ENCODE data around the gene C4B.
"Not testable (repeated sequence)": the region's sequence is repeated elsewhere in the genome, so short reads cannot be mapped to it uniquely, and the experiment has no call there.

C4B gene

DNA sequence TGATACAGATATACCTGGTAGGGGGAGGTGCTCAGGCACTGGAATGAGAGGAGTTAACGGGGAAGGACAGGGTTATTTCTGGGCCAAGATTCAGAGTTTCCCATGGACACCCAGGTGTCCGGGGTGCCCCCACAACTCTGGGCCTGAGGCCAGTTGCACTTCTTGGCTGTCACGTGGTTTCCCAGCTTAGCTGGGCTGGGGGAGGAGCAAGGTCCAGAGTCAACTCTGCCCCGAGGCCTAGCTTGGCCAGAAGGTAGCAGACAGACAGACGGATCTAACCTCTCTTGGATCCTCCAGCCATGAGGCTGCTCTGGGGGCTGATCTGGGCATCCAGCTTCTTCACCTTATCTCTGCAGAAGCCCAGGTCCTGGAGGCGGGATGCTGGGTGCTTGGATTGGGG, at the start of gene C4B:
TSS of gene C4B (plus strand) at position 249 of the 400 bp plus-strand sequence. CDS start at position 300, 51 bp downstream.
- not testable (repeated sequence) for DNase-seq

DNA sequence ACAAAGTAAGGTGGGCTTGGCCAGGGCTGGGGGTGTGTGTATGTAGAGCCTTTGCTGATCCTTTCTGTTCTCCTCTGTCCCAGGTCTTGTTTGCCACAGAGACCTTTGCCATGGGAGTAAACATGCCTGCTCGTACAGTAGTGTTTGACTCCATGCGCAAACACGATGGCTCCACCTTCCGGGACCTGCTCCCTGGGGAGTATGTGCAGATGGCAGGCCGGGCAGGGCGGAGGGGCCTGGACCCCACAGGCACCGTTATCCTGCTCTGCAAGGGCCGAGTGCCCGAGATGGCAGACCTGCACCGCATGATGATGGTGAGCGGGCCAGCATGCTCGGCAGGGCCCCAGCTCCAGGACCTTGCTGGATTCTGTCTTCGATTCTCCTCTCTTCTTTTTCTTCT, 48.9 kb upstream of the C4B start:
- no peak for DNase-seq

DNA sequence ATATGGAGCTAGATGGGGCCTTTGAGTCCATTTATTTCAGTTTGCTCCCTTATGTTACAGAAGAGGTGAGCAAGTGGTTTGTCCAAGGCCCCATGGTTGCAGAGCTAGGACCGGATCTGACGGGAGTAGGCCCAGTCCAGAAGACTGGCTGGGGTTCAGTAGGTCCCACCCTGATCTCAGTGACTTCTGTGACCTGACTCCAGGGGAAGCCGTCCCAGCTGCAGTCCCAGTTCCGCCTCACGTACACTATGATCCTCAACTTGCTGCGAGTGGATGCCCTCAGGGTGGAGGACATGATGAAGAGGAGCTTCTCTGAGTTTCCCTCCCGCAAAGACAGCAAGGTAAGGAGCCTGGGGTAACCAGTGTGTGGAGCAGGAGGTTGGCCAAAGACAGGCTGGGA, 48.1 kb upstream of the C4B start:
- DNase-seq, result no peak

DNA sequence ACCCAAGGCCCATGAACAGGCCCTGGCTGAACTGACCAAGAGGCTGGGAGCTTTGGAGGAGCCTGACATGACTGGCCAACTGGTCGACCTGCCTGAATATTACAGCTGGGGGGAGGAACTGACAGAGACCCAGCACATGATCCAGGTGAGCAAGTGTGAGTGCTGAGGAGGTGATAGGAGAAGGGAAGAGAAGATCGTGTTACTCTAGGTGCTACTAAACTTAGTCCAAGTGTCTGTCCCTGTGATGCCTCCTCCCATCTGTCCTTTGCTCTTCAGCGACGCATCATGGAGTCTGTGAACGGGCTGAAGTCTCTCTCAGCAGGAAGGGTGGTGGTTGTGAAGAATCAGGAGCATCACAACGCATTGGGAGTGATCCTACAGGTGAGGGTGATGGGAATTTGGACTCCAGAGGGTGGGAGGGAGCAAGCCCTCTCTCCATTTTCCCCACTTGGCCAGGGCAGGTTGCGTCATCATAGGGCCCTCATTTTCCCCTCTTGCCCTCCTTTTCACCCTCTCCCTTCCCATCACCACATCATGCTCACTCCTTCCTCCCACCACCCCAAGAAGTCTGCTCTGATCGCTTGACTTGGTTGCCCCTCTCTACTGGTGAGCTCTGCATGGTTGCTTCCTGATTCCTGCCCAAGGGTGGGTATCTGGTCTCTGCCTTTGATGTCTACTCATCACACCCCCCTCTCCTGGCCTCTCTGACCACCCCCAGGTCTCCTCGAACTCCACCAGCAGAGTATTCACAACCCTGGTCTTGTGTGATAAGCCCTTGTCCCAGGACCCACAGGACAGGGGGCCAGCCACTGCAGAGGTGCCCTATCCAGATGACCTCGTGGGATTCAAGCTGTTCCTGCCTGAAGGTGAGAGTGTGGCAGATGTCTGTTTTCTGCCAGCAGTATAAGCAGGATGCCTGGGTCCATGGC, 47.3 kb upstream of the C4B start:
- DNase-seq, result no peak

DNA sequence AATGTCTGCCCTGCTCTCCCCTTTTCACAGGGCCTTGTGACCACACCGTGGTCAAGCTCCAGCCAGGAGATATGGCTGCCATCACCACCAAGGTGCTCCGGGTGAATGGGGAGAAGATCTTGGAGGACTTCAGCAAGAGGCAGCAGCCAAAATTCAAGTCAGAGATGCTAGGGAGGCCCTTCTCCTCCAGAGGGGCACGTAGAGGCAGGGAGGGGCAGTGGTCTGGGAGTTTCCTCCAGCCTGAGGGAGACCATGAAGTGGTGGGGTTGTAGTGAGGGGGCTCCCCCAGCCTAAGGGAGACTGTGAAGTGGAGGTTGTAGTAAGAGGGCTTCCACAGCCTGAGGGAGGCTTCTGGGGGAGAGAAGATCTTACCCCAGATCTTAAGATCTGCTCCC, 46.7 kb upstream of the C4B start:
- no peak for DNase-seq

DNA sequence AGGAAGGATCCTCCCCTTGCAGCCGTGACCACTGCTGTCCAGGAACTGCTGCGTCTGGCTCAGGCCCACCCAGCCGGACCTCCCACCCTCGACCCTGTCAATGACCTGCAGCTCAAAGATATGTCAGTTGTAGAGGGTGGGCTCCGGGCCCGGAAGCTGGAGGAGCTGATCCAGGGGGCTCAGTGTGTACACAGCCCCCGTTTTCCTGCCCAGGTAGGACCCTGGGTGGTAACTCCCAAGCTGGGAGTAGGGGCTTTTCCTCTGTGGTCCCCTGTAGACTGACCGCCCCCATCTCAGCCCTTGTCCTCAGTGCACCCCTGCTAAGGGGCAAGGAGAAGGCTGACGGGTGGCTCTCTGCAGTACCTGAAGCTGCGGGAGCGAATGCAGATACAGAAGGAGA, 46.3 kb upstream of the C4B start:
- DNase-seq, result no peak

DNA sequence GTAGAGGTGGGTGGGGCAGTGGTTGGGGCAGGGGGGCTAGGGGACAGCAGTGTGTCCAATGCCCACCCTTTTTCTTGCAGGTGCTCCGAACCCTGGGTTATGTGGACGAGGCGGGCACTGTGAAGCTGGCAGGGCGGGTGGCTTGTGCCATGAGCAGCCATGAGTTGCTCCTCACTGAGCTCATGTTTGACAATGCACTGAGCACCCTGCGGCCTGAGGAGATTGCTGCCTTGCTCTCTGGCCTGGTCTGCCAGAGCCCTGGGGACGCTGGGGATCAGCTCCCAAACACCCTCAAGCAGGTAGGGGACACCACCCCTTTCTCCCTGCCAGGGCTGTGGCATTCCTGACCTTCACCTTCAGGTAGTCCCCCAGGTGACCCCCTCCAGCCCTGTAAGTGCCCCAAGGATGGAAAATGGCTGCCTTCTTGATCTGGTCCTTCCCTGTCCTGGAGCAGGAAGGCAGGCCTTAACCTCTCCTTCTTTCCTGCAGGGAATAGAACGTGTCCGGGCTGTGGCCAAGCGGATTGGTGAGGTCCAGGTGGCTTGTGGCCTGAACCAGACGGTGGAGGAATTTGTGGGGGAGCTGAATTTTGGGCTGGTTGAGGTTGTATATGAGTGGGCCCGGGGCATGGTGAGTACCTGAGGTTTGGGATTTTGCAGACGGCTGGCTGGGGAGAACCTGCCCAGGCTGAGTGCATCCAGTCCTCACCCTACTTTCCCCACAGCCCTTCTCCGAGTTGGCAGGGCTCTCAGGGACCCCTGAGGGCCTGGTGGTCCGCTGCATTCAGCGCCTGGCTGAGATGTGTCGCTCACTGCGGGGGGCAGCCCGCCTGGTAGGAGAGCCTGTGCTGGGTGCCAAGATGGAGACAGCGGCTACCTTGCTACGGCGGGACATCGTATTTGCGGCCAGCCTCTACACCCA, 45.5 kb upstream of the C4B start:
- DNase-seq, result no peak

DNA sequence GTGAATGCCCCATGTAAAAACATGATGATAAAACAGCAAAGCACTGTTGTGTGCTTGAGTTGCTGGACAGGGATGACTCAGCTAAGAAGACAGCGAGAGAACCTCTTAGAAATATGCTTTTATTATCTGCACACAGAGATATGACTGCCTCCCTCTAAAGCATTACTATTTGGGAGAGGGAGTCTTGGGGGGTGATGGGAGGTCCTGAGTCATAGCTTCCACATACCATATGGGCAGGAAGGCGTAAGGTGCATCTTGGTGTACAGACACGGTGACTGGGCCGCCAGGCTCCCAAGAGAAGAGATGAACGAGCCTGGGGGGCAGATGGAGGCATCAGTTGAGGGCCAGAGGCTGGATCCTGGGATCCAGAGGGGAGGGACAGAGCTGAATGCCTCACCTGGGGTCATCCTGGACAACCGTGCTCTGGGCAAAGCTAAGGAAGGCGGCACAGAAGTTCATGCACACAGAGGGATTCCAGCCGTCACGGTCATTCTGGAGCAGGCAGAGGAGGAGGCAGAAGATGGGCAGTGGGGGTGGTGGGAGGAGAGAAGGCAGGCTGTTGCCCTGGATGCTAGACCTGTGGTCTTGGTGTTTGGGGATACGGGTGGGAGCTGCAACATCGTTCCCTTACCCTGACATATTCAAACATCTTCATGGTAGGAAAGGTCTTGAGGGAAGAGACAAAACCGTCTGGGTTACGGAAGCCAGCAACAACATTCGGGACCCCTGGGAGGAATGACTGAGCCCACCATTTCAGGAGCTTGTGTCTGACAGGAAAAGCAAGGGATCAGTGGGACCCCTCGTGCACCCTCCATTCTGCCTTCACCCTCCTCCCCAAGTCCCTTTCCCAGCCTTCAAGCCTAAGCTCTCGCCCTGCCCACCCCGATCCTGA, 44.6 kb upstream of the C4B start:
- no peak for DNase-seq

DNA sequence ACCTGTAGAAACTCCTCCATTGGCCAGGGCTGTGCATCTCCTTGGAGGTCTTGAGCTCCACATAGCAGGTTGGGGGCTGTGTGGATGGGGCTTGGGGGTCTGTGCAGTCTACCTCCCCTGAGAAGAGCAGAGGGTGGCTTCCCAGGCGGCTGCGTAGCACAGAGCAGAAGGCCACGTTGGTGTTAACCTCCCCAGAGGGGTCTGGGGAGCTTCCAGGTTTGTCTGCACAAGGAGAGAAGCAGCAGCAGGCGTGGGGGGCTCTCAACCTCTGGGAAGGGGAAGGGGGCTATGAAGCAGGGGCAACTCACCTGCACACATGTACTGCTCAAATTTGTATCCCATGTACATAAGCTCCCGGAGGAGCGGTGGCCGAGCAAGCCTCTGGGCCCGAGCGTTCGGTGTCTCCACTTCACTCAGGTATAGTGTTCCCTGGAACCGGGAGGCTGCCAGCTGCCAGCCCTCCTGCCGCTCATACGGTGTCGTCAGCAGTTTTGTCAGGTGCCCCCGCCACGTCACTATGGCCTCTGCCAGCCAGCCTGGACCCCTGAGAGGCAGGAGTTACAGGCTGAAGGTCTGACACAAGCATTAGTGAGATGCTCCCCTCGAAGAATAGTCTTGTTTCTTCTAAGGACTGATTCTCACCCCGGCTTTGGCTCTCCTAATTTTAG, 43.9 kb upstream of the C4B start:
- DNase-seq, result peak in 1 of 2 experiments; percentile 12

DNA sequence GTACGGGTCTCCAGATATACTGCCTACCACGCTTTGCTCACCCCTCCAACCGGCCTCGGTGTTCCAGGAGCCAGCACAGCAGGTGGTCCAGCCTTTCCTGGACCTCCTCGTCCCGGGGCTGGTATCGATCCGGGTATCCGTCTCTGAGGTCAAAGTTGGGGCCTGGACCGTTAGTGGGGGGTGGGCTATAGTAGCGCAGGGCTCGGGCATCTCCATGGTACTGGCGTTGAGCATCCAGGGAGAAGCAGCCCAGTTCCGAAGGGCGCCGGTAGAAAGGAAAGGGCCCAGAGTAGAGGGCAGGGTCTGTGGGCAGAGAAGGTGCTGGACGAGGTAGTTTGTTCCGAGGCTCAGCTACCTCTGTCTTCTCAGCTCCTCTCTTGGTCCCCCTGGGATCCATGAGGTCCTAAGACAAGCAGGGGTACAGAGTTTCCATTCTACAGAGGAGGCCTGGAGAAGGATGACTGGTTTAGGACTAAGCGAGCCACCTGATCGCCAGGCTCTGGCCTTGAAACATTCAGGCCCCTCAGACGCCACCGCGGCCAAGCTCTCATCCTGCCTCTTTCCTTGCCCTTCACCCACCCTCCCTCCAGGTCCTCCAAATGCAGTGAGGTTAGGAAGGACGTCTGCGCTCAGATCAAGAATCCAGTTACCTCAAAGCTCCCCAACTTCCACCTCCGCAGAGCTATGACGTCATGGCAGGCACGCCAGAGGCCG, 43.2 kb upstream of the C4B start:
- no peak for DNase-seq

DNA sequence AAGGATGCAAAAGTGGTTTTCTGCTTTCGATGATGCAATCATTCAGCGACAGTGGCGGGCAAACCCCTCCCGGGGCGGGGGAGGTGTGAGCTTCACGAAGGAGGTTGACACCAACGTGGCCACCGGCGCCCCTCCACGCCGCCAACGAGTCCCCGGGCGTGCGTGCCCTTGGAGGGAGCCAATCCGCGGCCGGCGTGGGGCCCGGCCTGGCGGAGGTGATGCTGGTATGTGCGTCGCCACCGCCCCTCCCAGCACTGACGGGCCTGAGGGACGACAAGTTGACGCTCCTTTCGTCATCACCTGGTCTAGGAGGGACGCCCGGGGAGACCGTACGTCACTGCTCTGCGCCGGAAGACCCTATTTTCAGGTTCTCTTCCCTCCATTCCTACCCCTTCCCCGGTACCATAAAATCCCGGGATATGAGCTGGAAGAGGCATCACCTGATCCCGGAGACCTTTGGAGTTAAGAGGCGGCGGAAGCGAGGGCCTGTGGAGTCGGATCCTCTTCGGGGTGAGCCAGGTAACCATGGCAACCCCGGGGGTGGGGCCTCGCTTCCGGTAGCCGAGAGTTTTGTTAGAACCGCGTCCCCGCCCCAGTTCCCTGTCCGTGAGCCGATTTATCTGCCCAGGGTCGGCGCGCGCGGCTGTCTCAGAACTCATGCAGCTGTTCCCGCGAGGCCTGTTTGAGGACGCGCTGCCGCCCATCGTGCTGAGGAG, 42.4 kb upstream of the C4B start, which contains the start of gene DXO:
TSS of gene DXO (minus strand) at position 146 of the 716 bp plus-strand sequence. CDS start 463 bp downstream, outside the sequence.
- DNase-seq, result peak; percentile 98 to 100

DNA sequence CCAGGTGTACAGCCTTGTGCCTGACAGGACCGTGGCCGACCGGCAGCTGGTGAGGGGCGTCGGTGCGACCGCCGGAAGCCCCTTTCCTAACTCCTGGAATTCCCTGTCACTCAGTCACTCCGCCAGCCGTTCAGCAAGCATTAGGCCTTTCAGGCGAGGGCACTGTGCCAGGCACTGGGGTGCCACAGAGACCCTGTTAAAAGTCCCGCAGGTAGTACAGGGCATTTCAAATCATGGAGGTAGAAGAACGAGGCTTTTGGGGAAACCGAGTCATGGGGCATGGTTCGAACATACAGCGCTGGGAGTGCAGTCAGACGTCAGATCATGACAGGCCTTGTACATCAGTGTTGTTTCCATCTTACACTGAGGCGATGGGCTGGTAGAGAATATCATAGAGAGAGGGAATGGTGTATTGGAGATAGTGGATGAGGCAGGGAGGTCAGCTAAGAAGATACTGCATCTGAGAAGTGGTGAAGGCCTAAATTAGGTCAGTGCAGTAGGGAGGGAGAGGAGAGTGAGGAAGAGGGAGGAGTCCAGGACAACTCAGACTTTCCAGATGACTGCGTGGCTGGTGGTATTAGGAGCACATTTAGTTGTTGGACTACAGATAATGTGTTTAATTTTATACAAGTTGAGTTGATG, 41.8 kb upstream of the C4B start:
- no peak for DNase-seq

DNA sequence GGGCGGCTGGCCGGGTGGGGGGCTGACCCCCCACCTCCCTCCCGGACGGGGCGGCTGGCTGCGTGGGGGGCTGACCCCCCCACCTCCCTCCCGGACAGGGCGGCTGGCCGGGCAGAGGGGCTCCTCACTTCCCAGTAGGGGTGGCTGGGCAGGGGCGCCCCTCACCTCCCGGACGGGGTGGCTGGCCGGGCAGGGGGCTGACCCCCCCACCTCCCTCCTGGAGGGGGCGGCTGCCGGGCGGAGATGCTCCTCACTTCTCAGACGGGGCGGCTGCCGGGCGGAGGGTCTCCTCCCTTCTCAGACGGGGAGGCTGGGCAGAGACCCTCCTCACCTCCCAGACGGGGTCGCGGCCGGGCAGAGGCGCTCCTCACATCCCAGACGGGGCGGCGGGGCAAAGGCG, 38.5 kb upstream of the C4B start:
- not testable (repeated sequence) for DNase-seq

DNA sequence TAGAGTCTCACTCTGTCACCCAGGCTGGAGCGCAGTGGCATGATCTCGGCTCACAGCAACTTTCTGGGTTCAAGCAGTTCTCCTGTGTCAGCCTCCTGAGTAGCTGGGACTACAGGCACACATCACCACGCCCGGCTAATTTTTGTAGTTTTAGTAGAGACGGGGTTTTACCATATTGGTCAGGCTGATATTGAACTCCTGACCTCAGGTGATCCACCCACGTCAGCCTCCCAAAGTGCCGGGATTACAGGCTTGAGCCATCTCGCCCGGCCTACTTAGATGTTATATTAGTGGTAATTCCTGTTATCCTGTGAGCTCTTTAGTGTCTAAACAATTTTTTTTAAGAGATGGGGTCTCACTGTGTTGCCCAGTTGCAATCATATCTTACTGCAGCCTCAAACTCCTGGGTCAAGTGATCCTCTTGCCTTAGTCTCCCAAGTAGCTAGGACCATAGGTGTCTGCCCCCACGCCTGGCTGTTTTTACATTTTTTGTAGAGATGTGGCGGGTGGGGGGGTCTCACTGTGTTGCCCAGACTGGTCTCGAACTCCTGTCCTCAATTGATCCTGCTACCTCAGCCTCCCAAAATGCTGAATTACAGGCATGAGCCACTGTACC, 36.7 kb upstream of the C4B start:
- DNase-seq, result no peak

DNA sequence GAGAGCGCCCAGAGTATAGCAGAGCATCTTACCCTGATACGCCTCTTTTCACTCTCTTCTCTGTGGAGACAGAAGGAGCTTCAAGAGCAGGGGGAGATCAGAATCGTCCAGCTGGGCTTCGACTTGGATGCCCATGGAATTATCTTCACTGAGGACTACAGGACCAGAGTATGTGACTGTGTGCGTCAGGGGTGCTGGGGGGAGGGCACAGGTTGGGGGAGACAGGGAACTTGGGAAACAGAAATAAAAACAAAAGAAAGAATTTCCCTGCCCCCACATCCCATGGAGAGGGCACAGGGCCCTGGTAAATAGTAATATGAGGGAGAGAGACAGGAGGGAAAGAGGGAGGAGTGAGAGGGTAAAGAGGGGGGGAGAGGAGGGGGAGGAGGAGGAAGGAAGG, 35.8 kb upstream of the C4B start:
- no peak for DNase-seq

DNA sequence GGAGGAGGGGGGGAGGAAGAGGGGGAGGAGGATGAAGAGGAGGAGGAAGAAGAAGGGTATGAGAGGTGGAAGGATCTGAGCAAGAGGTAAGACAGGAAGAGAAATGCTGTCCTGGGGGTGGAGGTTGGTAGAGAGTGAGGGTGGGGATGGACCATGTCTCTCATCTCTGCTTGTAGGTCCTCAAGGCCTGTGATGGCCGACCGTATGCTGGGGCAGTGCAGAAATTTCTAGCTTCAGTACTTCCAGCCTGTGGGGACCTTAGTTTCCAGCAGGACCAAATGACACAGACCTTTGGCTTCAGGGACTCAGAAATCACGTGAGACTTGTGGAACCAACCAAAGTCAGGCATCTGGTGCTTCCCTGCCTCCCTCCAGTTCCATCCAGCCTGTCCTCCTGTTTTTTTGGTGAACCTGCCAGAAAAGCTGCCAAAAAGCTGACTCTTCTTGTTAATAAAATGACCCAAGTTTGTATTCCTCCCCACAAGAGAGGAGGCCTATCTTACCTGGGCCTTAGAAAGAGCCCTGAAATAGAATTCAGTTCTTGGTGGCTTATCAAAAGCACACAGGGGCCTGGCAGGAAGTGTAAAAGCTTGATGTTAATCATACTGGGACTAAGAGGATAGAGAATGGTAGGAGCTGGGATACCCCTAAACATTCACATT, 35.2 kb upstream of the C4B start:
- DNase-seq, result no peak

DNA sequence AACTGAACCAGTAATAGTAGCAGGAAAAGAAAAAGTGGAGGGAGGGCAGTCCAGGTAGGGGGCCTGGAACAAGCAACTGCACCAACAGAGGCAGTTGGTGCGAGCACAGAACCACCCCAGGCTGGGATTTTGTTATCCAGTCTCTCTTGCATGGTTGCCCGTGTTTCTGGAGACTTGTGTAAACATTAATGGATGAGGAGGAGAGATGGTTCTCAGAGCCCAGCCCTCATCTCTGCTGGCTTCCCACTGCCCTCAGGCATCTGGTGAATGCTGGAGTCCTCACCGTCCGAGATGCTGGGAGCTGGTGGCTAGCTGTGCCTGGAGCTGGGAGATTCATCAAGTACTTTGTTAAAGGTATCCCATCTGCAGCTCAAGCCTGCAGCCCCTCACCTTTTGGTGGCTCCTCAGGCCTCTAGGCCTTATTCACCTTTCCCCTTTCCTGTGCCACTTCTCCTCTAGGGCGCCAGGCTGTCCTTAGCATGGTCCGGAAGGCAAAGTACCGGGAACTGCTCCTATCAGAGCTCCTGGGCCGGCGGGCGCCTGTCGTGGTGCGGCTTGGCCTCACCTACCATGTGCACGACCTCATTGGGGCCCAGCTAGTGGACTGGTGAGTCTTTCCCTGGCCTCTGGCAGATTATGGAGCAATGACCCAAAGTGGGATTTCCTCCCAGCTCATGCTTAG, 34.3 kb upstream of the C4B start:
- not testable (repeated sequence) for DNase-seq

DNA sequence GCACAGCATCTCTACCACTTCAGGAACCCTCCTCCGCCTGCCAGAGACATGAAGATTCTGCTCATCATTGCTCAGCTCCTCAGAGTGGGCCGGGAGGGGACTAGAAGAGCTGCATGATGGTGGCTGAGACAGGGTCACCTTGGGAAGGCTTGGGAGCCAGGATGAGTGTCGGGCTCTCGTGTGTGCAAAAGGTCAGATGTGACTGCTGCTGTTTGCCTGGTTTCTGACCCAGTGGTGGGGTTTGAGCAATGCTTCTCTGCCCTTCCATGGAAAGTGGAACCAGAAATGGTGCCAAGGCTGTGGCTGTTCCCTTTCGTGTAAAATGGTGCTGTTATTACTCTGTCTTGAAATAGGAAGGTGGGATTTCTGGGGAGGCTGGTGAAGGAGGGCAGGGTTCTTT, 33.6 kb upstream of the C4B start:
- not testable (repeated sequence) for DNase-seq

Measured in SW 1271 (cell line).